DOHH2 (cell line): ENCODE results near the gene TBC1D22A.

Experiments
- EZH2phosphoT487 ChIP-seq: fragments of 200-600 bp; sonication (generic); IDR thresholded peaks from 2 replicates; pipeline ENCODE4 v1.6.1; 2017; ENCODE audit warnings: borderline replicate concordance, mild to moderate bottlenecking, antibody characterized with exemption, low read length, moderate library complexity, mixed read lengths
- TF ChIP-seq, protein P1 (sequence below): fragments of 200-600 bp; sonication (generic); IDR thresholded peaks from one replicate; pipeline ENCODE4 v1.5.1; 2014; ENCODE audit warnings: antibody characterized with exemption, mild to moderate bottlenecking, low read depth, low read length; ENCODE audit not compliant: poor library complexity, severe bottlenecking

DNA sequence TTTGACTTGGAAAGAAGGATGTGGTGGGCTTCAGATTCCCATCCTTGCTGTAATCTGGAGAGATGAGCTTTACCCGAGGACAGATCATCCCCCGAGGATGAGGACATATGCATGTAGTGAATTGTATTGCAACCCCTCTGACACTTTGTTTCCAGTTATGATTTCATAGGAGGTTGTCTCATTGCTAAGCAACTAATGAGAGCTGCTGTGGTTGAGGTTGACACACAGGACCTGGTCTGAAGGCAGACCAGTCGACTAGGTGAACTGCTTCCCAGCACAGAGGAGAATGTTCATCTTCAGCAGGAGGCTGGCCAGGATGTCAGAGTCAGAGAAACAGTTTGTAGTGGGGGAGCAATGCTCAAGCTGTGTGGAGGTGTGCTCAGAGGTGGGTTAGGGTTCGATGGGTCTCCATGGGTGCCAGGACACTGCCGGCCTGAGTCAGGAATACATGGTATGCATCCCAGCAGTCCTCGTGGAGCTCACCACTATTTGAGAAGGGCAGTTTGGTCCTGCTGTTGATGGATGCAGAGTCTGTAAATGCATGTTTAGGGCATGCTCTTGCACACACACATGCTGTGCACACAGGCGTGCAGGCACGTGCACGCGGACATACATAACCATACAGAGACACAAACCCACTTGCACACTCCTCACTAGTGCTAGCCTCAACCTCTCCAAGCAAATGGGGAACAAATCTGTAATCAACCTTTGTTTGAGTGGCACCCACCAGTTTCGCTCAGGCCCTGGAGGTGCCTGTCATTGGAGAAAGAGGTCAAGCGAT is 153.7 kb downstream of the TBC1D22A start:
- TF ChIP-seq, protein P1, sequence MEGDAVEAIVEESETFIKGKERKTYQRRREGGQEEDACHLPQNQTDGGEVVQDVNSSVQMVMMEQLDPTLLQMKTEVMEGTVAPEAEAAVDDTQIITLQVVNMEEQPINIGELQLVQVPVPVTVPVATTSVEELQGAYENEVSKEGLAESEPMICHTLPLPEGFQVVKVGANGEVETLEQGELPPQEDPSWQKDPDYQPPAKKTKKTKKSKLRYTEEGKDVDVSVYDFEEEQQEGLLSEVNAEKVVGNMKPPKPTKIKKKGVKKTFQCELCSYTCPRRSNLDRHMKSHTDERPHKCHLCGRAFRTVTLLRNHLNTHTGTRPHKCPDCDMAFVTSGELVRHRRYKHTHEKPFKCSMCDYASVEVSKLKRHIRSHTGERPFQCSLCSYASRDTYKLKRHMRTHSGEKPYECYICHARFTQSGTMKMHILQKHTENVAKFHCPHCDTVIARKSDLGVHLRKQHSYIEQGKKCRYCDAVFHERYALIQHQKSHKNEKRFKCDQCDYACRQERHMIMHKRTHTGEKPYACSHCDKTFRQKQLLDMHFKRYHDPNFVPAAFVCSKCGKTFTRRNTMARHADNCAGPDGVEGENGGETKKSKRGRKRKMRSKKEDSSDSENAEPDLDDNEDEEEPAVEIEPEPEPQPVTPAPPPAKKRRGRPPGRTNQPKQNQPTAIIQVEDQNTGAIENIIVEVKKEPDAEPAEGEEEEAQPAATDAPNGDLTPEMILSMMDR = no peak
- no peak for TF ChIP-seq EZH2phosphoT487
